HL-60 (cell line): ENCODE measurements around the gene GSN.

Source experiments
- DNase-seq, 2 experiments: peaks; one replicate each; pipeline ENCODE4 v3.0.0-alpha.2; 2010 to 2020; ENCODE audit warnings: low read depth in 1 of 2, low spot score in 1 of 2
- H3K27ac ChIP-seq: fragments of 250-450 bp; sonication (Bioruptor Pico); replicated peaks from 2 replicates; pipeline ENCODE4 v1.5.1; 2020; ENCODE audit warnings: mild to moderate bottlenecking, moderate library complexity
- H3K27me3 ChIP-seq: fragments of 250-450 bp; sonication (Bioruptor Pico); 2 replicates; pipeline ENCODE4 v1.5.1; 2021; ENCODE audit warnings: mild to moderate bottlenecking, moderate library complexity; ENCODE audit not compliant: insufficient read depth, poor library complexity, severe bottlenecking
- H3K4me3 ChIP-seq: replicated peaks from 2 replicates; pipeline ENCODE4 v1.5.1; 2011; ENCODE audit warnings: mild to moderate bottlenecking, control low read depth, low read length; ENCODE audit not compliant: insufficient read depth
- GABPA ChIP-seq: IDR thresholded peaks from 2 replicates; pipeline ENCODE4 v1.6.1; 2012; ENCODE audit warnings: low read depth
- POLR2AphosphoS5 ChIP-seq: IDR thresholded peaks from 2 replicates; pipeline ENCODE4 v1.6.1; 2012; ENCODE audit warnings: low read depth
- REST ChIP-seq: IDR thresholded peaks from 2 replicates; pipeline ENCODE4 v1.6.1; 2012; ENCODE audit warnings: low read depth; ENCODE audit not compliant: insufficient replicate concordance
- SPI1 ChIP-seq: IDR thresholded peaks from 2 replicates; pipeline ENCODE4 v1.6.1; 2012; ENCODE audit warnings: low read depth, mild to moderate bottlenecking, borderline replicate concordance
- TF ChIP-seq, protein P1 (sequence below): IDR thresholded peaks from one replicate; pipeline ENCODE4 v1.5.1; 2011; ENCODE audit warnings: low read length, control low read depth, inconsistent platforms; ENCODE audit not compliant: insufficient read depth

Gene GSN

GRCh38 chr9:121317737-121318630 lies 50.0 kb downstream of the GSN start:
- H3K27me3 ChIP-seq = no peaks in the 10 kb centered on the region

DNA sequence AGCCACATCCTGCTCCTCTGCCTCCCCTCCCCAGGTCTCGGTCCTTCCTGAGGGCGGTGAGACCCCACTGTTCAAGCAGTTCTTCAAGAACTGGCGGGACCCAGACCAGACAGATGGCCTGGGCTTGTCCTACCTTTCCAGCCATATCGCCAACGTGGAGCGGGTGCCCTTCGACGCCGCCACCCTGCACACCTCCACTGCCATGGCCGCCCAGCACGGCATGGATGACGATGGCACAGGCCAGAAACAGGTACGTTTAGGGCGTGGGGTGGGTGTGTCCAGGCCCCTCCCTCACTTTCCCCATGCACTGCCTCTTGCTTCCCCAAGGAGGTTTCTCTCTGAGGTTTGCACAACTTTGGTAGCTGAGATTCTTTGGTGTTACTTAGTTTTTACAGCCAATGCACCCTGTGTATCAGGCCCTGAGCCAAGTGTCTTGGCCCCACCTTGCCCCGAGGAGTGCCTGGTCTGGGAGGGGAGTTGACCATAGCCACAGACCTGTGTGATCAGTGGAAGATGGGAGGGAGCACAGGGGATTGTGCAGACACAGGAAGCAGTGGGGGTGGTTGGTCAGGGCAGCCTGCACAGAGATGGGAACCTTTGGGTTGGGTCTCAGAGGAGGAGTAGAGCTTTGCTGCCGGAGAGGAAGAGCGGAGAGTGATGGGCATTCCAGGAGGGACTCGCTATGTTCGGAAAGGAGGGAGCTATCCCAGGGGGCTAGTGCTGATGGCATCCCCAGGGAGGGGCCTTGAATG lies 50.8 kb downstream of the GSN start:
- no peak overlapping the region for H3K4me3 ChIP-seq
- TF ChIP-seq GABPA (no peak), SPI1 (no peak), REST (no peak), POLR2AphosphoS5 (no peak)
- TF ChIP-seq, protein P1, sequence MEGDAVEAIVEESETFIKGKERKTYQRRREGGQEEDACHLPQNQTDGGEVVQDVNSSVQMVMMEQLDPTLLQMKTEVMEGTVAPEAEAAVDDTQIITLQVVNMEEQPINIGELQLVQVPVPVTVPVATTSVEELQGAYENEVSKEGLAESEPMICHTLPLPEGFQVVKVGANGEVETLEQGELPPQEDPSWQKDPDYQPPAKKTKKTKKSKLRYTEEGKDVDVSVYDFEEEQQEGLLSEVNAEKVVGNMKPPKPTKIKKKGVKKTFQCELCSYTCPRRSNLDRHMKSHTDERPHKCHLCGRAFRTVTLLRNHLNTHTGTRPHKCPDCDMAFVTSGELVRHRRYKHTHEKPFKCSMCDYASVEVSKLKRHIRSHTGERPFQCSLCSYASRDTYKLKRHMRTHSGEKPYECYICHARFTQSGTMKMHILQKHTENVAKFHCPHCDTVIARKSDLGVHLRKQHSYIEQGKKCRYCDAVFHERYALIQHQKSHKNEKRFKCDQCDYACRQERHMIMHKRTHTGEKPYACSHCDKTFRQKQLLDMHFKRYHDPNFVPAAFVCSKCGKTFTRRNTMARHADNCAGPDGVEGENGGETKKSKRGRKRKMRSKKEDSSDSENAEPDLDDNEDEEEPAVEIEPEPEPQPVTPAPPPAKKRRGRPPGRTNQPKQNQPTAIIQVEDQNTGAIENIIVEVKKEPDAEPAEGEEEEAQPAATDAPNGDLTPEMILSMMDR = no peak
- DNase-seq = no peak
- no peak overlapping the region for H3K27ac ChIP-seq
- no peaks in the 10 kb centered on the region for H3K27me3 ChIP-seq

More at GRCh38 chr9:121317737-121318630, 50.0 kb downstream of the GSN start:
- Histone ChIP-seq H3K27ac (no peak overlapping the region), H3K4me3 (no peak overlapping the region)
- no peak for DNase-seq
- no peak for TF ChIP-seq SPI1
- TF ChIP-seq, protein P1 = no peak
- TF ChIP-seq GABPA = no peak
- no peak for TF ChIP-seq REST
- TF ChIP-seq POLR2AphosphoS5 = no peak

DNA sequence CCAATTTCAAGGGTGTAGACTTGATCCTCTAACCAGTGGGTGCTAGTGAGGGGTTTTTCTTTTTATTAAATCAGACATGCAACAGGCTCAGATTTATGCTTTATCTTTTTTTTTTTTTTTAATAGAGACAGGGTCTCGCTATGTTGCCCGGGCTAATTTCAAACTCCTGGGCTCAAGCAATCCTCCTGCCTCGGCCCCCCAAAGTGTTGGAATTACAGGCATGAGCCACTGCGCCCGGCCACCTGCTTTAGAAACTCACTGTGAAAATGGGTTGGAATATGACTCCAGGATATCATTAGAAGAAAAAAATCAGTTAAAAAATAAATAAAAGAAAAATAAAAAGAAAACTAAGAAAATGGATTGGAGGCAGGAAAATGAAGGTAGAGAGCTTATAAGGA lies 51.4 kb downstream of the GSN start:
- Histone ChIP-seq H3K27ac (no peak overlapping the region), H3K27me3 (no peaks in the 10 kb centered on the region), H3K4me3 (no peak overlapping the region)
- TF ChIP-seq POLR2AphosphoS5 (no peak), REST (no peak), GABPA (no peak), SPI1 (no peak)
- TF ChIP-seq, protein P1 = no peak
- DNase-seq = no peak
